ENCODE results near the gene UTP18. TPM values are rescaled to one million over a fixed set of nuclear protein-coding genes. Genes with fewer than 3 reads are reported as not detected.

Gene UTP18
- total RNA-seq, 3 donors from 2014 or later, result 12.6 to 21.0 (median 16.3) TPM

- Histone ChIP-seq H3K9me3 (no peaks in the 10 kb centered on the region), H3K4me1 (ENCODE audit: low read depth) (peaks cover 11% of the 10 kb centered on the region), H3K4me3 (no peak overlapping the region), H3K36me3 (ENCODE audit: low read depth) (no peaks in the 10 kb centered on the region)
- DNase-seq (no peak), ATAC-seq (no peak)
- TF ChIP-seq CTCF (IDR thresholded peaks at IDR 0.05), result no peak
- intact Hi-C loops (cut with DNase I, micrococcal nuclease), result no loop called here
Measured at GRCh38 chr17:51240275-51240674, 20.1 kb upstream of the UTP18 start.

GRCh38 chr17:51244041-51244440 lies 16.3 kb upstream of the UTP18 start:
- TF ChIP-seq CTCF (IDR thresholded peaks at IDR 0.05), result no peak
- Histone ChIP-seq H3K4me3 (no peak overlapping the region), H3K4me1 (ENCODE audit: low read depth) (peaks cover 6% of the 10 kb centered on the region), H3K36me3 (ENCODE audit: low read depth) (no peaks in the 10 kb centered on the region), H3K9me3 (no peaks in the 10 kb centered on the region)
- ATAC-seq (no peak), DNase-seq (no peak)
- intact Hi-C loops (cut with DNase I, micrococcal nuclease), result no loop called here

GRCh38 chr17:51245535-51245934 lies 14.8 kb upstream of the UTP18 start:
- H3K36me3 ChIP-seq (ENCODE audit: low read depth), result no peaks in the 10 kb centered on the region
- no peak for TF ChIP-seq CTCF (IDR thresholded peaks at IDR 0.05)
- H3K4me1 ChIP-seq (ENCODE audit: low read depth), result peaks cover 6% of the 10 kb centered on the region
- H3K4me3 ChIP-seq, result no peak overlapping the region
- no peaks in the 10 kb centered on the region for H3K9me3 ChIP-seq
- ATAC-seq (no peak), DNase-seq (no peak)
- intact Hi-C loops (cut with DNase I, micrococcal nuclease), result no loop called here

GRCh38 chr17:51250314-51250840 lies 10.0 kb upstream of the UTP18 start:
- no peak overlapping the region for H3K4me3 ChIP-seq
- H3K4me1 ChIP-seq (ENCODE audit: low read depth), result no peaks in the 10 kb centered on the region
- no peaks in the 10 kb centered on the region for H3K36me3 ChIP-seq (ENCODE audit: low read depth)
- TF ChIP-seq CTCF (IDR thresholded peaks at IDR 0.05), result no peak
- DNase-seq (no peak), ATAC-seq (no peak)
- intact Hi-C loops (cut with DNase I, micrococcal nuclease), result no loop called here
- H3K9me3 ChIP-seq, result no peaks in the 10 kb centered on the region

GRCh38 chr17:51251010-51251409 lies 9.3 kb upstream of the UTP18 start:
- intact Hi-C loops (cut with DNase I, micrococcal nuclease), result no loop called here

More at GRCh38 chr17:51251010-51251409, 9.3 kb upstream of the UTP18 start:
- Histone ChIP-seq H3K4me3 (no peak overlapping the region), H3K9me3 (no peaks in the 10 kb centered on the region), H3K4me1 (ENCODE audit: low read depth) (no peaks in the 10 kb centered on the region), H3K36me3 (ENCODE audit: low read depth) (no peaks in the 10 kb centered on the region)
- ATAC-seq (no peak), DNase-seq (no peak)
- TF ChIP-seq CTCF (IDR thresholded peaks at IDR 0.05), result no peak

Measured in mucosa of descending colon (tissue), 3 donors.